AG09319 (cell line): ENCODE measurements around the gene TMEM263.
"Not testable (repeated sequence)": the region's sequence is repeated elsewhere in the genome, so short reads cannot be mapped to it uniquely, and the experiment has no call there.

Source experiments
- DNase-seq: peaks from one replicate; pipeline ENCODE4 v3.0.0-alpha.2; 2010; ENCODE audit warnings: low read depth; ENCODE audit errors: extremely low read depth
- TF ChIP-seq, protein P1 (sequence below): IDR thresholded peaks from 2 replicates; pipeline ENCODE4 v1.5.1; 2011; ENCODE audit warnings: low read depth, mild to moderate bottlenecking, inconsistent platforms, low read length, moderate library complexity

Gene TMEM263

GRCh38 chr12:106986625-106987389, 31.1 kb downstream of the TMEM263 start, which contains the start of gene MTERF2:
TSS of gene MTERF2 (minus strand) at chr12:106987146. CDS start at chr12:106978714, 8,432 bp downstream.
- TF ChIP-seq, protein P1, sequence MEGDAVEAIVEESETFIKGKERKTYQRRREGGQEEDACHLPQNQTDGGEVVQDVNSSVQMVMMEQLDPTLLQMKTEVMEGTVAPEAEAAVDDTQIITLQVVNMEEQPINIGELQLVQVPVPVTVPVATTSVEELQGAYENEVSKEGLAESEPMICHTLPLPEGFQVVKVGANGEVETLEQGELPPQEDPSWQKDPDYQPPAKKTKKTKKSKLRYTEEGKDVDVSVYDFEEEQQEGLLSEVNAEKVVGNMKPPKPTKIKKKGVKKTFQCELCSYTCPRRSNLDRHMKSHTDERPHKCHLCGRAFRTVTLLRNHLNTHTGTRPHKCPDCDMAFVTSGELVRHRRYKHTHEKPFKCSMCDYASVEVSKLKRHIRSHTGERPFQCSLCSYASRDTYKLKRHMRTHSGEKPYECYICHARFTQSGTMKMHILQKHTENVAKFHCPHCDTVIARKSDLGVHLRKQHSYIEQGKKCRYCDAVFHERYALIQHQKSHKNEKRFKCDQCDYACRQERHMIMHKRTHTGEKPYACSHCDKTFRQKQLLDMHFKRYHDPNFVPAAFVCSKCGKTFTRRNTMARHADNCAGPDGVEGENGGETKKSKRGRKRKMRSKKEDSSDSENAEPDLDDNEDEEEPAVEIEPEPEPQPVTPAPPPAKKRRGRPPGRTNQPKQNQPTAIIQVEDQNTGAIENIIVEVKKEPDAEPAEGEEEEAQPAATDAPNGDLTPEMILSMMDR: no peak
- DNase-seq: peak; percentile 80

GRCh38 chr12:106987846-106988245, 32.1 kb downstream of the TMEM263 start:
- no peak for DNase-seq

DNA sequence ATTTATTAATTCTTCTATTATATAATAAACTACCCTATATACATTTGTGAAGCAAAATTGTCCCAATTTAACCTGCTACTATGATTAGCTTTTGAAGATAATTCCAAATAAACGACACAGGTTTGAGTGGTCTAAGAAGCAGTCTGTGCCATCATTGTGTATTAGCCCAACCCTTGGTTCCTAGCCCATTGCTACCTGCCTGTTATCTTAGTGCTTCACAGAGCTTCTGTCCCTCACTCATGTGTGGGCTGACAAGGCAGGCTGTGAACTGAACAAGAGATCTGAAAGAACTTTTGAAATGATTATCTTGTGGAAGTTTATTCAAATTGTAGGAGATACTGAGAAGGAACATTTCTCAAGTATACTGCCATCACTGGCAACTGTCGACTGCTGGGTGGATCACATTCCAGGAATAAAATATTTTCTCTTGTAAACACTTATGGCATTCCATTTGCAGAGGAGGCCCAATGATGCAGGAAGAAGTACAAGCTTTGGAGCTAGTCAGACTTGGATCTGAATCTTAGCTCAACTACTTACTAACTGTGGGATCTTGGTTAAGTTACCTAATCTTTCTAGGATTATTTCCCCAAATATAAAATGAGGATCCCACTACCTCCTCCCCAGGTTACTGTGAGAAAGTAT, 39.0 kb downstream of the TMEM263 start:
- TF ChIP-seq, protein P1: no peak
- DNase-seq: no peak

More at GRCh38 chr12:106987846-106988245, 32.1 kb downstream of the TMEM263 start:
- TF ChIP-seq, protein P1: no peak

- not testable (repeated sequence) for DNase-seq
Observed at GRCh38 chr12:106996102-106996501, 40.4 kb downstream of the TMEM263 start.

DNA sequence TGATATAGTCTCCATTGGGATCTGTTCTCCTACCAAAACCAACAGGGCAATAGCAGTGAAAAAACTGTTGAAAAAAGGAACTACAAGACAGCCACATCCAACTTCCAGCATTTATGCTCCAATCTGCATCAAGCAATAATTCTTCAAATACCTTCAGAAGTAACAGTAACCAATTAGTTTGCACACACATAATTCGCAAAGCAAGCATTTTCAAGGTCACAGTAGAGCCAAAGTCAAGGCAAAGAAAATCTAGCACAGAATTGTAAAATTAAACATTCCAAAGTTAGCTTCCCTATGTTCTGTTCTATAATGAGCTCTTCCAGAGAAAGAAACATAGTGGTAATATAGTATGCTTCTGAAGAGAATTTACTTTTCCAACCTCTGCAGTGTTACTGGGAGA, 42.2 kb downstream of the TMEM263 start:
- DNase-seq: no peak
- TF ChIP-seq, protein P1: no peak

GRCh38 chr12:106999446-106999845, 43.7 kb downstream of the TMEM263 start:
- no peak for DNase-seq
- TF ChIP-seq, protein P1: no peak

- DNase-seq: not testable (repeated sequence)
Observed at GRCh38 chr12:107002665-107003064, 47.0 kb downstream of the TMEM263 start.

GRCh38 chr12:107007411-107007810, 51.7 kb downstream of the TMEM263 start:
- TF ChIP-seq, protein P1: no peak
- DNase-seq: no peak
